DND-41 (cell line): ENCODE results near the gene MRO.
"Not testable (repeated sequence)": the region's sequence is repeated elsewhere in the genome, so short reads cannot be mapped to it uniquely, and the experiment has no call there.

ENCODE experiments used
- ATAC-seq: fragments of 200-7000 bp; cut with Tn5 transposase; 3 replicates; pipeline ENCODE4 v1.9.1; 2021; ENCODE audit warnings: low read depth; ENCODE audit not compliant: insufficient read depth
- DNase-seq: peaks from one replicate; pipeline ENCODE4 v3.0.0-alpha.2; 2020
- H2AFZ ChIP-seq: 2 replicates; pipeline ENCODE4 v1.6.0; 2012; ENCODE audit warnings: low read depth, low read length
- H3K27ac ChIP-seq: 2 replicates; pipeline ENCODE4 v1.5.1; 2012; ENCODE audit warnings: low read length, inconsistent platforms
- H3K27me3 ChIP-seq: fragments of 200-600 bp; sonication (generic); 2 replicates; pipeline ENCODE4 v1.6.0; 2012; ENCODE audit warnings: low read length, mild to moderate bottlenecking, inconsistent platforms; ENCODE audit not compliant: insufficient read depth, poor library complexity
- H3K36me3 ChIP-seq: 2 replicates; pipeline ENCODE4 v1.5.1; 2012; ENCODE audit warnings: low read length, inconsistent platforms; ENCODE audit not compliant: insufficient read depth
- H3K4me1 ChIP-seq: 2 replicates; pipeline ENCODE4 v1.5.1; 2012; ENCODE audit warnings: mild to moderate bottlenecking, low read length; ENCODE audit not compliant: insufficient read depth
- H3K4me2 ChIP-seq: 2 replicates; pipeline ENCODE4 v1.6.0; 2012; ENCODE audit warnings: mild to moderate bottlenecking, moderate library complexity, low read length, inconsistent platforms; ENCODE audit not compliant: insufficient read depth
- H3K4me3 ChIP-seq, 2 experiments: fragments of 200-600 bp in 1 of 2; shearing (Covaris generic) in 1 of 2; 2 replicates each; pipeline ENCODE4 v1.5.1; 2012 to 2016; ENCODE audit warnings: inconsistent platforms in 2 of 2, low read length in 2 of 2, mild to moderate bottlenecking in 2 of 2, low read depth in 1 of 2, moderate library complexity in 1 of 2
- H3K79me2 ChIP-seq: 2 replicates; pipeline ENCODE4 v1.6.0; 2012; ENCODE audit warnings: low read length, inconsistent platforms; ENCODE audit not compliant: insufficient read depth
- H3K9ac ChIP-seq: 2 replicates; pipeline ENCODE4 v1.6.0; 2012; ENCODE audit warnings: low read depth, mild to moderate bottlenecking, inconsistent platforms, low read length, moderate library complexity
- H3K9me3 ChIP-seq: 2 replicates; pipeline ENCODE4 v1.5.1; 2012; ENCODE audit warnings: low read length, moderate library complexity, mild to moderate bottlenecking, inconsistent platforms; ENCODE audit not compliant: insufficient read depth, severe bottlenecking
- H4K20me1 ChIP-seq: 2 replicates; pipeline ENCODE4 v1.6.0; 2012; ENCODE audit warnings: low read length; ENCODE audit not compliant: insufficient read depth
- EZH2 ChIP-seq: IDR thresholded peaks from 3 replicates; pipeline ENCODE4 v1.6.1; 2012; ENCODE audit warnings: borderline replicate concordance, low read depth, mild to moderate bottlenecking, moderate library complexity, low read length, inconsistent platforms; ENCODE audit not compliant: severe bottlenecking
- TF ChIP-seq, protein P1 (sequence below): IDR thresholded peaks from 2 replicates; pipeline ENCODE4 v1.5.1; 2012; ENCODE audit warnings: borderline replicate concordance, low read length, moderate library complexity, mild to moderate bottlenecking; ENCODE audit not compliant: poor library complexity, severe bottlenecking; ENCODE audit errors: extremely low read depth

The MRO gene

GRCh38 chr18:50790241-50790640 lies 29.6 kb downstream of the MRO start:
- Histone ChIP-seq H3K27me3 (no peaks in the 10 kb centered on the region), H3K4me3 (no peak overlapping the region), H2AFZ (no peak overlapping the region), H3K4me2 (no peak overlapping the region), H4K20me1 (no peaks in the 10 kb centered on the region), H3K9me3 (no peaks in the 10 kb centered on the region), H3K4me1 (no peaks in the 10 kb centered on the region), H3K27ac (no peak overlapping the region), H3K79me2 (no peaks in the 10 kb centered on the region), H3K36me3 (no peaks in the 10 kb centered on the region), H3K9ac (no peak overlapping the region)
- ATAC-seq (no peak), DNase-seq (no peak)
- no peak for TF ChIP-seq EZH2
- TF ChIP-seq, protein P1, sequence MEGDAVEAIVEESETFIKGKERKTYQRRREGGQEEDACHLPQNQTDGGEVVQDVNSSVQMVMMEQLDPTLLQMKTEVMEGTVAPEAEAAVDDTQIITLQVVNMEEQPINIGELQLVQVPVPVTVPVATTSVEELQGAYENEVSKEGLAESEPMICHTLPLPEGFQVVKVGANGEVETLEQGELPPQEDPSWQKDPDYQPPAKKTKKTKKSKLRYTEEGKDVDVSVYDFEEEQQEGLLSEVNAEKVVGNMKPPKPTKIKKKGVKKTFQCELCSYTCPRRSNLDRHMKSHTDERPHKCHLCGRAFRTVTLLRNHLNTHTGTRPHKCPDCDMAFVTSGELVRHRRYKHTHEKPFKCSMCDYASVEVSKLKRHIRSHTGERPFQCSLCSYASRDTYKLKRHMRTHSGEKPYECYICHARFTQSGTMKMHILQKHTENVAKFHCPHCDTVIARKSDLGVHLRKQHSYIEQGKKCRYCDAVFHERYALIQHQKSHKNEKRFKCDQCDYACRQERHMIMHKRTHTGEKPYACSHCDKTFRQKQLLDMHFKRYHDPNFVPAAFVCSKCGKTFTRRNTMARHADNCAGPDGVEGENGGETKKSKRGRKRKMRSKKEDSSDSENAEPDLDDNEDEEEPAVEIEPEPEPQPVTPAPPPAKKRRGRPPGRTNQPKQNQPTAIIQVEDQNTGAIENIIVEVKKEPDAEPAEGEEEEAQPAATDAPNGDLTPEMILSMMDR, result no peak

- no peak for ATAC-seq
- peaks cover 6% of the 10 kb centered on the region for H3K27me3 ChIP-seq
- no peaks in the 10 kb centered on the region for H3K79me2 ChIP-seq
- no peaks in the 10 kb centered on the region for H4K20me1 ChIP-seq
- TF ChIP-seq EZH2, result no peak
- TF ChIP-seq, protein P1, result no peak
- no peak overlapping the region for H3K9ac ChIP-seq
- DNase-seq, result no peak
- no peak overlapping the region for H2AFZ ChIP-seq
- no peak overlapping the region for H3K27ac ChIP-seq
- no peaks in the 10 kb centered on the region for H3K36me3 ChIP-seq
- no peaks in the 10 kb centered on the region for H3K9me3 ChIP-seq
- H3K4me2 ChIP-seq, result no peak overlapping the region
- H3K4me1 ChIP-seq, result no peaks in the 10 kb centered on the region
- H3K4me3 ChIP-seq, result no peak overlapping the region
Observed at GRCh38 chr18:50788284-50788683, 31.5 kb downstream of the MRO start.

DNA sequence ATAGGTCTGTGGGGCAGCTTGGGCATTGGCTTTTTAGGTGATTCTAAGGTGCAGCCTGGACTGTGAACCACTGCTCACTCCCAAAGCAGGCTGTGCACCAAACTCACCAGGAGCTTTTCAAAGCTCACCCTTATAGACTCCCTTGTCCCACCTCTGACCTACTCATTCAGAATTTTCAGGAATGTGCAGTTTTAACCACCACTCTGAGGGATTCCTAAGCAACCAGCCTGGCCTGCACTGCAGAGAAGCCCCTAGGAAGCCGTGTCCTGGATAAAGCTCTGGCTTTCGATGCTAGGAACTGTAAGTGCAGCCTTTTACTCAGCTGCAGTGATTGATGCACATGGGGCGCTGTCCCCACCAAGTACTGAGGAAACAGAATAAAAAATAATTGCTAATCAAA lies 33.0 kb downstream of the MRO start:
- Histone ChIP-seq H3K36me3 (no peaks in the 10 kb centered on the region), H4K20me1 (no peaks in the 10 kb centered on the region), H3K27ac (no peak overlapping the region), H3K79me2 (no peaks in the 10 kb centered on the region), H3K4me1 (no peaks in the 10 kb centered on the region), H3K9me3 (no peaks in the 10 kb centered on the region), H3K27me3 (peaks cover 6% of the 10 kb centered on the region), H2AFZ (no peak overlapping the region), H3K4me2 (no peak overlapping the region), H3K4me3 (no peak overlapping the region), H3K9ac (no peak overlapping the region)
- TF ChIP-seq, protein P1, result no peak
- no peak for TF ChIP-seq EZH2
- DNase-seq, result no peak
- ATAC-seq, result no peak

DNA sequence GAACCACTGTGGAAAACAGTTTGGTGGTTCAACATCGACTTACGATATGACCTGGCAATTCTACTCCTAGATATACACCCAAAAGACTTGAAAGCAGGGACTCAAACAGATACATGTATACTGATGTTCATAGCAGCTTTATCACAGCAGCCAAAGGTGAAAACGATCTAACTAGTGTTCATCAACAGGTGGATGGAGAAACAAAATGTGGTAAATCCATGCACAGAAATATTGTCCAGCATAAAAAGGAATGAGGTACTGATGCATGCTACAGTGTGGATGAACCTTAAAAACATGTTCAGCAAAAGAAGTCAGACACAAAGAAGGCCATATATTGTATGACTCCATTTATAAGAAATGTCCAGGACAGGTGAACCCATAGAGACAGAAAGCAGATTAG lies 36.3 kb downstream of the MRO start:
- no peak overlapping the region for H3K9ac ChIP-seq

DNA sequence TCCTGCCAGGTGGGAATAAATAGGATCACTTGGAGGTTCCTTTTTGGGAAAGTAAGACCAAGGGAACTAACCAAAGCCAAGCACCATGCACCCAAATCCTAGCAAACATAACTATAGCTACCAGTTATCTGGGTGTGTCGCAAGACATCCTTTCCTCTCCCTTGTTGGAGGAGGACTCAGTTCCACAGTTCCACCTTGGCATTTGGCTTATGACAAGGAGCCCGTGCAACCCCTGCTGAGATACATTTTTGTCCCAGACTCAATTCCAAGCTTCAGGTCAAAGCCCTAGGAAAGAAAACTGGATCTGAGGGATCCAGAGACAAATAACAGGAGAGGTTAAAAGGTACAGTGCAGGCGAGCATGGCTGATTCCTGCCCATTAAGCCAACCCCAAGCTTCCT lies 40.8 kb downstream of the MRO start:
- H3K4me1 ChIP-seq, H2AFZ ChIP-seq, H3K9ac ChIP-seq, H3K9me3 ChIP-seq, H4K20me1 ChIP-seq, H3K4me2 ChIP-seq, H3K79me2 ChIP-seq, H3K4me3 ChIP-seq, H3K36me3 ChIP-seq, ATAC-seq, H3K27me3 ChIP-seq, DNase-seq, H3K27ac ChIP-seq: not testable (repeated sequence)

More for the DNA sequence above, 36.3 kb downstream of the MRO start:
- Histone ChIP-seq H3K79me2 (no peaks in the 10 kb centered on the region), H3K27ac (no peak overlapping the region), H2AFZ (no peak overlapping the region), H3K4me1 (no peaks in the 10 kb centered on the region), H3K4me3 (no peak overlapping the region), H3K27me3 (peaks cover 6% of the 10 kb centered on the region), H3K4me2 (no peak overlapping the region), H3K36me3 (no peaks in the 10 kb centered on the region), H3K9me3 (no peaks in the 10 kb centered on the region), H4K20me1 (no peaks in the 10 kb centered on the region)
- TF ChIP-seq, protein P1, result no peak
- TF ChIP-seq EZH2, result no peak
- ATAC-seq (no peak), DNase-seq (no peak)
